GM12864 (cell line): Measurements from ENCODE around the gene EMCN.

Source experiments
- DNase-seq: peaks from one replicate; pipeline ENCODE4 v3.0.0-alpha.2; 2011; ENCODE audit warnings: low read depth
- H3K4me3 ChIP-seq: 2 replicates; pipeline ENCODE4 v1.5.1; 2011; ENCODE audit warnings: mild to moderate bottlenecking, low read depth, low read length, control low read depth
- TF ChIP-seq, protein P1 (sequence below): IDR thresholded peaks from 2 replicates; pipeline ENCODE4 v1.5.1; 2011; ENCODE audit warnings: low read depth, mild to moderate bottlenecking, moderate library complexity, low read length, control low read depth, inconsistent platforms; ENCODE audit errors: missing control alignments

The EMCN gene, protein sequence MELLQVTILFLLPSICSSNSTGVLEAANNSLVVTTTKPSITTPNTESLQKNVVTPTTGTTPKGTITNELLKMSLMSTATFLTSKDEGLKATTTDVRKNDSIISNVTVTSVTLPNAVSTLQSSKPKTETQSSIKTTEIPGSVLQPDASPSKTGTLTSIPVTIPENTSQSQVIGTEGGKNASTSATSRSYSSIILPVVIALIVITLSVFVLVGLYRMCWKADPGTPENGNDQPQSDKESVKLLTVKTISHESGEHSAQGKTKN

DNA sequence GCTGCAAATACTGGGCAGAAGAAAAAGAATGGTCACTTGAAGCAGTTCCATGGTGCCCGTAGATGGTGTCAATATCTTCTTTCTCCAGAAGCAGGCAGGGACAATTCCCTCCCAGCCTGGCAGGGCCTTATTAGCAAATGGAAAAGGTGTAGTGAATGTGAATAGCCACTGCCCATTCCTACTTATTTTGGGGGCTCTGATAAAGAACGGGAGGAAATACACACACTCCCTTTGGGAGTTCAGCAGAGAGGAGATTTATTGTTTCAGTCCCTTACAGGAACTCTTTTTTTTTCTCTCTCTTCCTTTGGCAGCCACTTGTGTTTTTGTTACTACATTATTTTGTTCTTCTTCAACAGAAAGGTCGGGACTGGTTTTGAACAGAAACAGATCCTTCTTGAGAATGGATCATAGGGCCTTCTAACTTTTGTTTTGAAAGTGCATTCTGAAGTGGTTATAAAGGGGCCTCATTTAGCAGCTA lies at the start of gene EMCN:
Gene EMCN, minus strand, starts transcription at position 159 of the 478 bp plus-strand sequence. Its CDS starts 108 bp downstream, at position 51.
- TF ChIP-seq, protein P1, sequence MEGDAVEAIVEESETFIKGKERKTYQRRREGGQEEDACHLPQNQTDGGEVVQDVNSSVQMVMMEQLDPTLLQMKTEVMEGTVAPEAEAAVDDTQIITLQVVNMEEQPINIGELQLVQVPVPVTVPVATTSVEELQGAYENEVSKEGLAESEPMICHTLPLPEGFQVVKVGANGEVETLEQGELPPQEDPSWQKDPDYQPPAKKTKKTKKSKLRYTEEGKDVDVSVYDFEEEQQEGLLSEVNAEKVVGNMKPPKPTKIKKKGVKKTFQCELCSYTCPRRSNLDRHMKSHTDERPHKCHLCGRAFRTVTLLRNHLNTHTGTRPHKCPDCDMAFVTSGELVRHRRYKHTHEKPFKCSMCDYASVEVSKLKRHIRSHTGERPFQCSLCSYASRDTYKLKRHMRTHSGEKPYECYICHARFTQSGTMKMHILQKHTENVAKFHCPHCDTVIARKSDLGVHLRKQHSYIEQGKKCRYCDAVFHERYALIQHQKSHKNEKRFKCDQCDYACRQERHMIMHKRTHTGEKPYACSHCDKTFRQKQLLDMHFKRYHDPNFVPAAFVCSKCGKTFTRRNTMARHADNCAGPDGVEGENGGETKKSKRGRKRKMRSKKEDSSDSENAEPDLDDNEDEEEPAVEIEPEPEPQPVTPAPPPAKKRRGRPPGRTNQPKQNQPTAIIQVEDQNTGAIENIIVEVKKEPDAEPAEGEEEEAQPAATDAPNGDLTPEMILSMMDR = no peak
- DNase-seq = no peak
- no peak within 1 kb of the TSS for H3K4me3 ChIP-seq

DNA sequence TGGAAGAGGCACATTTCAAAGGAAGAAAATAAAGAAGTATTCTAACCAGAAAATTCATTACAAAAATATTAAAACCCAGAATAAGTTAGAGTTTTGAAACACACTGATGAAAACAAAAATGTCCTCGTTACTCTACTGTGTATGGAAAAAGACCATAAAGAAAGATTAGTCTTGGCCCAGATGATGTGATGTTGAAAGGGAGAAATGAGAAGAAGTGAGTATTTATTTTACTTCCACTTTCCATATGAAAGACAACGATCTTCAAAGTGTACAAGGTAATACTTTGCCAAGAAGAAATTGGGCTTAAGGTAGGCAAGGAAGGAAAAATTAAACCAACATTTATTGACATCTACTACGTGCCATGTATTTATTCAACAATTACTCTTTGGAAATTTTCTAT lies 48.6 kb upstream of the EMCN start:
- TF ChIP-seq, protein P1 = no peak
- H3K4me3 ChIP-seq = no peak overlapping the region

DNA sequence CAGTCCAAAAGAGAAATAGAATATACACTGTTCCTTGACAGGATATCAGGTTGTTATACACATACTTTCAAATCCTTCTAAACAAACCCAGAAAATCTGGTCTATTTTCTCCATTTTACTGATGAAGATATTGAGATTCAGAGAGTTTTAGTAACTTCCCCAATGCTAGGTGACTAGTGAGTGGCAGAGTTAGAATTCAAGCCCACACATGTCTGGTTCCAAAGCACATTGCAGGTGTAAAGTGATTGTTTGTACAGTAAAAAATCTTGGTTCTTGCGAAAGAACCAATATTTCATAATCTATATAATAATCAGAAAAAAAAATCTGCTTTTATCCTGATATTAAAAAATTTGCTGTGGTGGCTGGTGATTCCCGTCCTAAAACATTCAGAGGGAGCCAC lies 39.5 kb upstream of the EMCN start:
- no peak for DNase-seq
- TF ChIP-seq, protein P1 = no peak
- no peak overlapping the region for H3K4me3 ChIP-seq

More for the DNA sequence above, 48.6 kb upstream of the EMCN start:
- DNase-seq = no peak

DNA sequence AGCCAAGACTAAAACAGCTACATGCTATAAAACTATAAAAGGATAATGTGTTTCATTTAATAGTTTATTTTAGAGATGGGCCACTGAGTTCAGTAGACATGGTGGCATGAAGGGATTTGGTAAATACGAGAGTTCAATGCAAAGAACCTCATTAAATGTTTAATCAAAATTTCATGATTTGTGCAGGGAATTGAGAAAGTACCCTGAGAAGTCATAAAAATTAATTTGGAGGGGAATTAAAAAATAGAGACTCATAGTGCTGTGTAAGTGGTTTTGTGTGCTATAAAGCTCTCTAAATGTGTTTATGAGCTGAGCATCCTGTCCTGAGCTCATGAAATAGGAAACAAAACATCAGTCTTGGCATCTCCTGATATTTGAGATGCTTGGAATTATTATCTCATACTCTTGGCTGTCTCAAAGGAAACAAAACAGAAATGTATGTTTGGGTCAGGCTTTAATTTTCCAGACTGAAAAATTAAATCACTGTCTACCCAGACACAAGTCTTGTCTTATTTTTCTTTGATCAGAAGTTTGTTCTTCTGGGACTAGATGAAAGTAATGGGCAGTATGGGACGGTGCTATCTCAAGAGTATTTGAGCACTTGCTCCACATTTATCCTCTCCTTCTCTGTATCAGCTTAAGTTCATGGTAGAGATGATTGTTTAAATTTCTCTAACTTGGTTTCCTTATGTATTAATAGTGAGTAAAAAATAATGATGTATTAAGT lies 38.0 kb upstream of the EMCN start:
- no peak for DNase-seq
- no peak overlapping the region for H3K4me3 ChIP-seq
- TF ChIP-seq, protein P1 = no peak

DNA sequence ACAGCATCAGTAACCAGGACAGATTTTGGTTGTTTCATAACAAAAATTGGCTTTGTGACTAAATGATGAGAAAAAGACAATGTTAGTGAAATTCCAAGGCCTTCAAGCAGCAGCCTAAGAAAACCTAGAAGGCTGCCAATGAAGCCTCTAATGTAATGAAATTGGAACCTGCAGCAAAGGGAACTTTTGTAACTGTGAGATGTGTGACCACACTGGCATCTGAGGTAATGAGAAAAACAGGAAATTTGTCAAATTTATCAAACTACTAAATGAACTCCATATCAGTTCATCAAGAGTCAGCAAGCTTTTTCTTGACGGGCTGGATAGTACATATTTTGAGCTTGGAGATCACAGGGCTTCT lies 30.4 kb upstream of the EMCN start:
- no peak for DNase-seq
- H3K4me3 ChIP-seq = no peak overlapping the region
- TF ChIP-seq, protein P1 = no peak

DNA sequence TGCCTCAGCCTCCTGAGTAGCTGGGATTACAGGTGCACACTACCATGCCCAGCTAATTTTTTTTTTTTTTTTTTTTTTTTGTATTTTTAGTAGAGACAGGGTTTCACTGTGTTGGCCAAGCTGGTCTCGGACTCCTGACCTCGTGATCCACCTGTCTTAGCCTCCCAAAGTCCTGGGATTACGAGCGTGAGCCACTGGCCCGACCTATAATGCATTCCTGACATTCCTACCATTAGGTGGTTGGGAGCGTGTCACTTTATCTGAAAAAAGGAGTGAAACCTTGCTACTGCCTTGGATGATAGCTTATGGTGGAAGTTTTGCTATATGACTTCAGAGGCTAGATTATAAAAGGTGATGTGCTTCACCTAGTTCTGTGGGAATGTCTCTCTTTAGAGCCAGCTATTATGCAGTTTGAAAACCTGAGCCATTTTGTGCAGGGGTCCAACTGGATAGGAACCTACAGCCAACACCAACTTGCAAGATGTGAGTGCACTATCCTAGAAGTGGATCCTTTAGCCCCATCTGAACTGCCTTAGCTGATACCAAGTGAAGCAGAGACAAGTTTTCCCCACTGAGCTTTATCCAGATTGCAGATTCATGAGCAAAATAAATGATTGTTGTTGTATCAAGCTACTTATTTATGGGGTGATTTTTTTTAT lies 29.8 kb upstream of the EMCN start:
- TF ChIP-seq, protein P1 = no peak
- no peak overlapping the region for H3K4me3 ChIP-seq
- no peak for DNase-seq
